Activated CD4-positive, alpha-beta T cell treated with anti-CD3 and anti-CD28 coated beads for 4 hours (primary cell): ENCODE results near the gene NHLH2.

Experiments used
- DNase-seq, 2 donors: peaks; one replicate each; pipeline ENCODE4 v3.0.0-alpha.2; 2020

NHLH2 gene

DNA sequence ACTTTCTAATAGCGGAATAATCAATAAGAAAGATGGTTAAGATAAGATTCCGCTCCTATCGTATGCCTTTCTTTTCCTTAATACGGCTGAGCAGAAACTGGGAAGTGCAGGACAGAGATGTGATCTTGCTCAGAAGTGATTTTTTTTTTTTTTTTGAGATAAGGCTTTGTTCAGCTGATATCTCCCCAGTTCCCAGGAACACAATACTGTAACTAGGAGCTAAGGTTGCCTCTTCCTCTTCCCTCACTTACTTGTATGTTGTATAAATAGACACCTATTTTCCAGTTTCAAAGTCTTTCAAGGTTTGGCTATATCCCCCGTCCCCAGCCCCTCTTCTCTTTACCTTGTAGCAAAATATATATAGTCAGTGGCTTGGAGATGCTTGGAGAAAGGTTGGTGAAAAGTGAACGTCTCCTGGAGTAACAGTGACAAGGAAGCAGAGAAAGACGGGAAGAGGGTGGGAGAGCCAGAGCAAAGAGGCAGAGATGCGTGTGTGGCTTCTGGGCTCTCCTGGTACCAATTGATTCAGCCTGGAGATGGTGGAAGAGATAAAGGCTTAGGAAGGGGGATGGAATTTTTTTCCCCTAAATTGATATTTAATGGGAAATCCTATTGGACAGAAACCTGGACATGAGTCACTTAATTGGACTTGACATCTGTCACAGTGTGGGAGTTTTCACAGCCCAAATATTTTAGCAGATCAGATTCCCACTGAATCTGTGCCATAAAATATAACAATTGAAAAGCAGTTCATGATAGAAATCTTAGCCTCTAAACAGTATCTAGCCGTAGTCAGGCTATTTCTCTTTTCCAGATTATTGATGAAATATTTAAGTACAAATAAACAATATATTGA, at the start of gene NHLH2:
Gene NHLH2 (minus strand): TSS at position 522 of the 856 bp plus-strand sequence. CDS start 2,754 bp downstream, outside the sequence.
- no peak for DNase-seq

DNA sequence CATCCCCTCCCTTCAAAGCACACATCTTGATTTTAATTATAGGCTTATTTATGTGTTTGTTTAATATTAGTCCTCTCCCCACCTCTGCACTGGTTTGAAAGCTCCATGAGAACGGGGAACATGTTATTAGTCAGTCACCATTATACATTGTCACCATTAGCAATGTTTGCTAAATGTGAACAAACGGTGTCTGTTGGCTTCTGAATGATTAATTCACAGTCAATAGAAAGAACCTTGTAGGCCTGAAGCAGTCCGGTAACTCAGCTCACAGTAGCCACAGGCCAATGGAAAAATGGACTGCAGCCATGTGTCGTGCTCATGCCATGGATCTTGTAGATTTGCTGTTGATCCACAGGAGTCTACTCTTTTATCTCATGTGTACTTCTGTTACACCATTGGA, 49.7 kb upstream of the NHLH2 start:
- DNase-seq = no peak

DNA sequence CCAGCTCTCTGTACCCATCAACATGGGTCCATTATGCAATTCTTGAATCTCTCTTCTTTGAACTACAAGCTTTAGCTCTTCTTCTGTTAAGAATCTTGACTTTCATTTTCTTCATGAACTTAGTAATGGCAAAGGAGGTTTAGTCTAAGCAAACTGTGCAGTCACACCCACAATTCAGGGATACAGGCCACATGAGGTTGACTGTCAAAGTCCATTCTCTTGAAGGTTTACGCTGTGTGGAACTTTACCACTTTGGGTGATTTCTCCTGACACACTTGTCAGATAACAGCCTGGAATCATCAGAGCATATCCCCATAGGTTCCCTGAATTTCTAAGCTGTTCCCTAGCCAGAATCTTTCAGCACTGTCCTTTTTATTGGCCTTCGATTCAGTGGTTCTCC, 48.0 kb upstream of the NHLH2 start:
- no peak for DNase-seq

DNA sequence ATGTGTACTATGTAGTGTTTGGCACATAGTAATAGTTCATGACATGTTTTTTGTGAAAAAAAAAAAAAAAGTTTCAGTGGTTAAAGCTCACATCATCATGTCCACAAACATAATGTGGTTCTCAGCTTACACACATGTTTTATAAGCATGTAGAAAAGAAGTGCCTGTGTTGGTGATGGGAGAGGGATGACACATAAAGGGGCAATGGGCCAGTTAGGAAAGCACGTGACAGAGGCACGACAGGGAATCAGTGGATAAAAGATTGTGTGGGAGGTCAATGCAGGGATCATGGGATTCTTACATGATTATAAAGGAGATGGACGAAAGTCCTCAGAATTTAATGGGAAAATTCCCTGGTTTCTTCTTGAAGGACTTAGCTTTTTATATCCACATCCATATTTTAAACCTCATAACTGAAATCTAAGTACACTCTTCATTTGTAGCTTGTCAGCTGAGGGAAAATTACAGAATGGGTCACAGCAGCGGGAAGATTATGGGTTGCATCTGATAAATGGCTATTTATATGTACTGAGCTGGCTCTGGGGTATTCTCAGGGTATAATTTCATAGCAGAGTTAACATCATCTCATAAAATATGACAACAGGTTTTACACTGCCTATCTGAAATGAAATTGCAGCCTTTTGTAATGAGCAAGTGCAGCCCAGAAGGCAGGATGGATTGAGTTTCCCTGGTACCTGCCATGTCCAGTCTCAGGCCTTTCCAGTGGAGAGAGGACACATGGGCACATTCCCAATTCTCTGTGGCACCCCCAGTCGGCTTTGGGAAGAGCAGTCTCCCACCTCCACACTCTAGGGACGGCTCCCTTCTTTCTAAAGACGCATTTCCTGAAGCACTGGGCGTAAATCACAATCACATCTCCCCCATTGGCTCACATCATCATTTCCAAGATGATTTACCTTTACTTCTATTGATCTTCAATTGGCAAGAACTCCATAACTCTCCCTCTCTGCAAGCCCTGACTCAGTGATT, 42.3 kb upstream of the NHLH2 start:
- no peak for DNase-seq

DNA sequence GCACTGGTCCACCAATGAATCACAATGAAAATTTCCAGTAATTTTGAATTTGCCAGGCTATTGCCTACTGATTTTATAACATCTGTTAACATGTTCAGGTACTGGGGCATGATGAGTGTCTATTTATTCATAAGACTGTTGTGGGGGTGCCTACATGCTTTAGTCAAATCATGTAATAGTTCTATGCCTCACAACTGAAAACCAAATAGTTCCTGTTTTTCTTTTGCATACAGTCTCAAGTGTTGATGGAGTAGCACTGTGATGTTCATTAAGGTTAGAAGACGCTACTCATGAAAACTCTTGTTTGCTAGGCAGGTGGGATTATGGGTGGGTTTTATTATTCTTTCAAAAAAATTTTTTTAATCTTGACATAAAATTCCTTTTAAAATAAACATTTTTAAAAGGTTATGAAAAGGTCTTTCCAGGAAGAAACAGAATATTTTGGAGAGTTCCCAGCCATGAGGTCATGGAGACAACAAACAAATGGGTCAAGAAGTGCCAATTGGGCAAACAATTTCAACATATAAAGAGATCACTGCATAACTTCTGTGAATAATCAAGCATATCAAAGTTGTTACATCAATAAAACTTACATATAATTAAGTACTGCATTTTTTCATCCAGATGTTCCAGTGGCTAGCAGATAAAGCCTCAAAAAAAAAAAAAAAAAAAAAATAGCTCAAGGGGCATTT, 40.2 kb upstream of the NHLH2 start:
- DNase-seq = no peak

DNA sequence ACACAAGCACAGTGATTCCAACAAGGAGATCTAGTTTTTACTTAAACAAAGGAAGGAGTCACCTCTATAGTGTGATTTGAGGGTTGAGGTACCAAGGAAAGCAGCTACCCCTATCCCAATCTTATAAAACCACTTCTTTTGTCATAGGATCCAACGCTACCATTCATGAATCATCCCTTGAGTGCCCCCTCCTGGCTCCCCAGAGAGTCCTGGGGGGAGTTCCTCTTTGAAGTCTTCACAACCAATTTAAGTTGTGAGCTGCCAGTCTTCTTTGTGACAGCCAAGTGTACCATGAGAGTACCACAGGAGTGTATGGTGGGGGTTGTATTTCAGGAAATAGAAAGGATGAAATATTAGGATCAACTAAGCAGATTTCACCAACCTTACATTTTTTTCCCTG, 39.1 kb upstream of the NHLH2 start:
- DNase-seq = no peak

DNA sequence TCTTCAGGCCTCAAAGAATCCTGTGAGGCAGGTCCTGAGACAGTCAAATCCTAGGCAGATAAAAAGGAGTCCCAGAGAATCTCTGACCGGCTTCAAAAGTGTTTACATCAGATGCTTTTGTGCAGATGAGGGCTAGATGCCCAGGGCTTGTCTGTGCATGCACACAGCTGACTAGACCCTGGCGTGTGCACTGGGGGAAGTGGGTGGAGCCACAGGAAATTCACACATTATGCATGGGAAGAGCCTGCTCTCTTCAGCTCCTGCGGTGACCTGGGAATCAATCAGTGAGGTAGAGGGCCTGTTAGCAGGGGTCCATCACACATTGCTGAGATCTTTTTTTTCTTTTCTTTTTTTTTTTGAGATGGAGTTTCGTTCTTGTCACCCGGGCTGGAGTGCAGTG, 36.6 kb upstream of the NHLH2 start:
- no peak for DNase-seq

DNA sequence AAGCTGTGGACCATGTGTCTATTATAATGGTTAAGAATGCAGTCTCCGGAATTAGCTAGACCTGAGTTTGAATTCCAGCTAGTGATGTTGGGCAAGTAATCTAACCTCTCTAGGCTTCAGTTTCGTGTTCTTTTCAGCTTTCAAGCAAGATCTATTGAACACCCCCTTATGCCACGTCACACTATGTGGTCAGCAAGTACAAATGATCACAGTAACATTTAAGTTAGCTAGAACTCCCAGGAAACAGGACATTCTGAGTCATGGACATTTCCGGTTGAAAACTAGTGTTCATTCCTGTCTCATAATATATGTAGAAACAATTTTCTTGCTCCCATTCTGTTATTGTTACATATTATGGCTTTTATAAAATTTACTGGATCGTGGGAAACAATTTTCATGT, 34.0 kb upstream of the NHLH2 start:
- DNase-seq = no peak

DNA sequence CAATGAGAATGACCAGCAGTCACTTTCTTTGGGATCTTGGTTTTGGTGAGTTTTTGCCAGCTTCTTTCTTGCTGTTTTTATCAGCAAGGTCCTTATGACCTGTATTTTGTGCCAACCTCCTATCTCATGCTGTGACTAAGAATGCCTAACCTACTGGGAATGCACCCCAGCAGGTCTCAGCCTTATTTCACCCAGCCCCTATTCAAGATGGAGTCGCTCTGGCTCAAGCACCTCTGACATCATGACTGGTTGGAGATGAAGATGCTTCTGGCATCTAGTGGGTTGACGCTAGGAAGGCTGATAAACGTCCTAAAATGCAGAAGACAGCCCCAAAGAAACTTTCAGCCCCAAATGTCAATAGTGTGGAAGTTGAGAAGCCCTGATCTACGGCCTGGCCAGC, 33.6 kb upstream of the NHLH2 start:
- no peak for DNase-seq

DNA sequence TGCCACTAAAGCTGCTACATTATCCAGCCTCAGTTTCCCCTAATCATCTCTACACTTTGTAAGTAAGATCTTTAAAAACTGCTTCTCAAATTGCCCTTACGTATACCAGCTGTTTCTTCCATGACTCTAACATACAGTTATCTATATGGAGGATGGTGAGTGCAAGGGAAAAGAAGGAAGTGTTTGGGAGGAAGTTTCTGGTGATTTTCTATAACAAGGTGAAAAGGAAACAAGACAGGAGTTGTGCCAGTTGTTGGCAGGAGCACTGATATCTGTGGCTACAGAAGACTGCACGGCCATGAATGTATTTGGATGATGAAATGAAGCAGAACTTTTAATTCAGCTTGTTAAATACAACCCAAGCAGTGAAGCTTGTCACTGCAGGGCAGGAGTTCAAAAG, 32.3 kb upstream of the NHLH2 start:
- no peak for DNase-seq

DNA sequence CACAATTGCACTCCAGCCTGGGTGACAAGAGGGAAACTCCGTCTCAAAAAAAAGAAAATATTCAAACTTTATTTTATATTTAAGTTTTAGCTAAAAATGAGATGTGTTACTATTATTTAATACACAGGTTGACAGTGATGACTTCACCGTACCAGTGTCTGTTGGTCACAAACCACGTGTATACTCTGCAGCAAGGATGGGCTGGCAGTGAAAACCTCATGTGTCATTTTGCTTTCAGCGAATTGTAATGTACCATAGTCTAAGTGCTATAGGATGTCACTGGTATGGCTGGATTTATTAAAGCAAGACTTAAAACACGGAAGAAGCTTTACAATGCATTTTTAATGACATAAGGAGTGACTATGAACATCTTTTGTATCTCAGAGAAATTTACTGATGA, 28.1 kb upstream of the NHLH2 start:
- DNase-seq = no peak

DNA sequence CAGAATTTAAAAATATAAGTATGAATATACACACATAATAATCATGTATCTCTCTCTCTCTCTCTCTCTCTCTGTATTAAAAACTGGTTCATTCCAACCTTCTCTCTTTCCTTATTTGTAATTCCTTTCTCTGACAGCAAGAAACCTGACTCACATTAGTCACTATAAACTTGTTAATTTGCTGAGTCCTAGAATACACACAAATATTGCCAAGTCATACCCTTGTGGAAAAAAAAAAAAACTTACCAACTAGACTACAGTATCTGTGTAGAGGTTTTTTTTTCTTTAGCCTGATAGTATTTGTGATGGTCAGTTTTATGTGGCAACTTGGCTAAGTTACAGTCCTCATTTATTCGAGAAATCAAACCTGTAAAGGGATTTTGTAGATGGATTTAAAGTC, 26.3 kb upstream of the NHLH2 start:
- DNase-seq = no peak

DNA sequence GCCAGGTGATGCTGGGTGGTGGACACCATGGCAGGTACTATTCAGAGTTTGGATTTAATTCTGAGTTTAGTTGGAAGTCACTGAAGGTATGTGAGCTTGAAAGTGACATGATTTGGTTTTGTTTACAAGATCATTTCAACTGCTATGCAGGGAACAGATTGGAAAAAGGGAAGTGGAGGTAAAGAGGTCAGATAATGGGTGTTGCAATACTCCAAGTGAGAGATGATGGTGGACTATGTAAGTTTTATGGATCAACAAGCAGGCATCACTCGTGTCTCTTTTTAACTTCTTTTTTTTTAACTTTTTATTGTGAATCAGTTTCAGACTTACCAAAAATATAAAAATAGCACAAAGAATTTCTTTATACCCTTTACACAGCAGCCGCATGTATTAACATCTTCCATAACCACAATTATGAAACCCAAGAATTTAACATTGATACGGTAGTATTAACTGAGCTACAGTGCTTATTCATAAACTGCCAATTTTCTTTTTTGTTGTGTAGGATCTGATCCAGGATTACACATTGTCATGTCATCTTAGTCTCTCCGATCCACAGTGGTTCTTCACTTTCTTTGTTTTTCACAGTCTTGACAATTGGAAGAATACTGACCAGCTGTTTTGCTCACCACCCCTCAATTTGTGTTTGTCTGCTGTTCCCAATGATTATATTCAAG, 24.9 kb upstream of the NHLH2 start:
- DNase-seq = no peak

DNA sequence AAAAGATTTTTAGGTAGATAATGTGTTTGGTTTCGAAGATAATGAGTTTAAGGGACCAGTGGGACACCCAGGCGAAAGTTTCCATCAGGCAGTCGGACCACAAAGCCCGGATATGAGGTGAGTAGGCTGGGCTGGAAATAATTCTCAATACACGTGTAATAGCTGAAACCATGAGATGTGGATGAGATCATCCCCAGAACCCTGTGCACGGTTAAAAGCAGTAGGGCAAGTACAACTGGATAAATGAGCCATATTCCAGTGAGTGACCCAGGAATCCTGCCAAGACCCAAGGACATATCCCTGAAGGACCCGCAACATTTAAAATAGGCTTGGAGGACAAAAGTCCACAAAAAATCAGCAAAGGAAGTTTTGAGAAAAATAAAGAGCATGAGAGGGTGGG, 21.5 kb upstream of the NHLH2 start:
- no peak for DNase-seq

DNA sequence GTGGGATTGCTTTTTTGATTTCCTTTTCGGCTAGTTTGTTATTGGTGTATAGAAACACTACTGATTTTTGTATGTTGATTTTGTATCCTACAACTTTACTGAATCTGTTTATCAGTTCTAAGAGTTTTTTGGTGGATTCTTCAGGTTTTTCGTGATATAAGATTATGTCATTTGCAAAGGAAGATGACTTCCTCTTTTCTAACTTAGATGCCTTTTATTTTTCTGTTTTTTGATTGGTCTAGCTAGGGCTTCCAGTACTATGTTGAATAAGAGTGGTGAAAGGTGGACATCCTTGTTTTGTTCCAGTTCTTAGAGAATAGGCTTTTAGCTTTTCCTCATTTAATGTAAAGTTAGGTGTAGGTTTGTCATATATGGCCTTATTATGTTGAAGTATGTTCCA, 13.1 kb upstream of the NHLH2 start:
- no peak for DNase-seq

DNA sequence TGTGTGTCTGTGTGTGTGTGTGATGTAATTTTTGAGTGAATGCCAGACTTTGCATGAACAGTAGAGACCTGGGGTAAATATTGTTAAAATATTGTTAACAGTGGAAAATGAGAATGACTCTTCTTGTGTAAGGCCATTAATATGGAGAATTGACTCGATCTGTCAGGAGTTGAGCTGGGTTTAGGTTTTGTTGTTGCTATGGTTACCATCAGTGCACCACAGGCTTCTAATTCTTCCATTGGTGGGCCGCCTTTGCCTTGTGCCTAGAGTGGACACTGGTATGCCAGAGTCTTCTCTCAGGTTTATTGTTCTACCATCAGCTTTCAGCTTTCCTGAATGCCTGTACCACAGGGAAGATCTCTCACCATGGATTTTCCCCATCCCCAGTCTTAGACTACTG, 10.0 kb upstream of the NHLH2 start:
- DNase-seq = no peak

DNA sequence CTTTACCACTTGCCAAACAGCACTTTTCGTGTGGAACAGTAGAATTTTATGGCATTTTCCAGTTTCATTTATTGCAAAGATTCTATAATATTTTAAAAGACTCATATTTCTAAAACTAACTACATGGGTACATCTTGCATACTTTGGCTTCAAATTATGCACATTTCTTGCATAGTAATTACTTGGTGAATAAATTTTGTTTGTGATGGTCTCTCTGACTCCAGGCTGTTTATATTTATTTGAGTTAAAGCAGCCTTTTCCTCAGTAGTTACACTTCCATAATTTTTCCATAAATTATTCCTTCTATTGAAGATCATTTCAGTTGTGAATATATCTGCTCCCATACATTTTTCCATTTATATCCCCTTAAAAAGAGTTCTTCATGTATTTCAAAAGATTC, 6.9 kb upstream of the NHLH2 start:
- no peak for DNase-seq

DNA sequence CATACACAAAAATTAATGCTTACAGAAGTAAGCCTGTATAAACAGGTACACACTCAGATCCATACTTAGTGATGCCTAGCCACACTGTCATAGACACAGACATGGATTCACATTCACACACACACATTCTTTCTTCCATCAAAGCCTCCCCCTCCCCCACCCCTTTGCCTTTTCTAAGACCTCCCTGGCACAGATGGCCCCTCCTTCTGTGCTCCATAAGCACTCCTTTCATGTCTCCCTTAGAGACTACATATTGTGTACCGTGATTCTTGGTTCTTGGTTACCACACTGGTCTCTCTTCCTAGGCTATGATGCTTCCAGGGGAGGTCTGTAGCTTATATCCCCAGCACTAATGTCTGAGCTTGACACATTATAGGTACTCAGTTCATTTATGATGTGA, 2.0 kb upstream of the NHLH2 start:
- no peak for DNase-seq

DNA sequence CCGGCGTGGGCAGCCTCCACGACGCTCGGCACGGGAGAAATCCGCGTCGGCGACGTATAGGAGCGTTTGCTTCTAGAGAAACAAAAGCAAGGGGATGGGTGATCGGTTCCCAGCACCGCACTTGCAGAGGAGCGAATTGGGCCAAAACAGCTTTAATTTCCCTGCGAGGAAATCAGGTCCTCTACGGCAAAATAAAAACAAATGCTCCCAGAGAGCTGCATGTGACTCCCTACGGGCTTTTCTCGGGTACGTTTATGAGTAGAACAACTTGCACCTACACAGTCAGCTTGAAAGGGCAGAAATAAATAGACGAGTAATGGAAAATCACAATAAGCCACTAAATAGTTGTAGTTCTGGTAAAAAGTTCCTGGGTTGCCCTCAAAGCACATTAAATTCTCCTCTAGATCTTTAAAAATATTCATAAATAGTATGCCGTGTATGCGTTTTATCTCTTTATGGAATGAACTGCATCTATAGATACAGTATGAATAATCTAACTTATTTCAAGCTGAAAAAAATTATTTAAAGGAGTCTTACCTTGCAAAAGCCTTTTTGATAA, 1.2 kb downstream of the NHLH2 start:
- no peak for DNase-seq

DNA sequence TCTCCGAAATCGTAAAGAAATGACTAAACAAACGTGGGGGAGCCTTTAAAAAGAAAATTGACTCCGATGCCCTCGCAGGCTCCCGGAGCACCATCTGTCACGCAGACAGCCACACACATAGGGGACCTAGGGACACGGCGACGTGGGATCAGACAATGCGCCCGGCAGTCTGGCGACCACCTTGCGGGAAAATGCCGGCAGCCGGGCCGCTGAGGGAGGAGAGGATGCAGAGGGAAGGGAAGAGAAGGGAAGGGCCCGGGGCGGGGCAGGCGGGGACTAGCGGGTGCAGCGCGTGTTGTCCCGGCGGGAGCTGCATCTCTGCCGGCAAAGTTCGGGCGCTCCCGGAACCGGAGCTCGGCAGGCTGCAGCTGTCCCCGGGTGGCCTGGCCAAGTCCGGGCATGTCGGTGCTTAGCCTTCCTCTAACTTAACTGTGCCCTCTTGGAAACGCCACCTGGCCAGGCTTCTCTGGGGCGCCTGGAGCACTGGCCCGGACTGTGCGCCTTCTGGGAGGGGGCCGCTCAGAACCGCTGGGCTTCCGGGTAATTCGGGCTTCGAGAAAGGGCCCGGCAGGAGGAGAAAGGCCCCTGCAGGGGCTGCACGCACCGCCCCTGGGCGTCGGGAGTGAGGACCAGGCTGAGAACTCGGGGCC, 1.8 kb downstream of the NHLH2 start:
- no peak for DNase-seq

DNA sequence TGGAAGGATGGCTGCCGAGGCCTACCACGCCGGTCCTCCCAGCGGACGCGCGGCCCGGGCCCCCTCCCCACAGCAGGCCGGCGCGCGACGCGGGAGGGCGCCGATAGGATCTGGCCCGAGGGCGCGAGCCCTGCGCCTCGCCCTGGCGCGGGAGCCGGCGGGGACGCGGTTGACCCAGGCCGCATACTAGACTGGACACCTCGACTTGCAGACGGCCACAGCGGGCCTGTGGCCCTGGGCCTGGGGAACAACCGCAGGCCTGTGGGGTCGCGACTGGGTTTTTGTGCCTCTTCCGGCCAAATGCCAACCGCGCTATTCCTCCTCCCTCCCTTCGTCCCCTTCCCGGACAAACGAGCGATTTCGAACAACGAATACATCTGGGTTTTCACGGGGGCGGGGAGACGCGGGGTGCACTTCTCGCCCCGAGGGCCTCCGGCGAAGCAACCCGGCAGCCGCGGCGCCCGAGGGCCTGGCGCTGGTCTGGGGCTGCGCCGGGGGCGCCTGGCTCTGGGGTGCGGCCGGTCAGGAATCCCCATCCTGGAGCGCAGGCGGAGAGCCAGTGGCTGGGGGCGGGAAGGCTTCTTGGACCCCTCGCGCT, 2.4 kb downstream of the NHLH2 start:
- DNase-seq = no peak
